ENCODE results near the gene OSTN.
"Not testable (repeated sequence)": the region's sequence is repeated elsewhere in the genome, so short reads cannot be mapped to it uniquely, and the experiment has no call there.

OSTN gene

GRCh38 chr3:191263365-191263764, 64.3 kb downstream of the OSTN start:
- DNase-seq: no peak
- no peak overlapping the region for H3K27ac ChIP-seq
- no peaks in the 10 kb centered on the region for H3K36me3 ChIP-seq
- no peaks in the 10 kb centered on the region for H3K9me3 ChIP-seq (ENCODE audit: severe bottlenecking)
- TF ChIP-seq, protein P1, sequence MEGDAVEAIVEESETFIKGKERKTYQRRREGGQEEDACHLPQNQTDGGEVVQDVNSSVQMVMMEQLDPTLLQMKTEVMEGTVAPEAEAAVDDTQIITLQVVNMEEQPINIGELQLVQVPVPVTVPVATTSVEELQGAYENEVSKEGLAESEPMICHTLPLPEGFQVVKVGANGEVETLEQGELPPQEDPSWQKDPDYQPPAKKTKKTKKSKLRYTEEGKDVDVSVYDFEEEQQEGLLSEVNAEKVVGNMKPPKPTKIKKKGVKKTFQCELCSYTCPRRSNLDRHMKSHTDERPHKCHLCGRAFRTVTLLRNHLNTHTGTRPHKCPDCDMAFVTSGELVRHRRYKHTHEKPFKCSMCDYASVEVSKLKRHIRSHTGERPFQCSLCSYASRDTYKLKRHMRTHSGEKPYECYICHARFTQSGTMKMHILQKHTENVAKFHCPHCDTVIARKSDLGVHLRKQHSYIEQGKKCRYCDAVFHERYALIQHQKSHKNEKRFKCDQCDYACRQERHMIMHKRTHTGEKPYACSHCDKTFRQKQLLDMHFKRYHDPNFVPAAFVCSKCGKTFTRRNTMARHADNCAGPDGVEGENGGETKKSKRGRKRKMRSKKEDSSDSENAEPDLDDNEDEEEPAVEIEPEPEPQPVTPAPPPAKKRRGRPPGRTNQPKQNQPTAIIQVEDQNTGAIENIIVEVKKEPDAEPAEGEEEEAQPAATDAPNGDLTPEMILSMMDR (IDR thresholded peaks at IDR 0.05; ENCODE audit: low read depth, low read length): no peak
- no peaks in the 10 kb centered on the region for H3K27me3 ChIP-seq (ENCODE audit: insufficient read depth, low read depth, severe bottlenecking)
- H3K4me3 ChIP-seq (ENCODE audit: low read depth, low read length): no peak overlapping the region

GRCh38 chr3:191263850-191264249, 64.8 kb downstream of the OSTN start:
- Histone ChIP-seq H3K9me3 (ENCODE audit: severe bottlenecking) (no peaks in the 10 kb centered on the region), H3K27me3 (ENCODE audit: insufficient read depth, low read depth, severe bottlenecking) (no peaks in the 10 kb centered on the region), H3K27ac (no peak overlapping the region), H3K36me3 (no peaks in the 10 kb centered on the region), H3K4me3 (ENCODE audit: low read depth, low read length) (no peak overlapping the region)
- TF ChIP-seq, protein P1 (IDR thresholded peaks at IDR 0.05; ENCODE audit: low read depth, low read length): no peak
- no peak for DNase-seq

- H3K36me3 ChIP-seq: no peaks in the 10 kb centered on the region
- no peaks in the 10 kb centered on the region for H3K9me3 ChIP-seq (ENCODE audit: severe bottlenecking)
- TF ChIP-seq, protein P1 (IDR thresholded peaks at IDR 0.05; ENCODE audit: low read depth, low read length): no peak
- H3K27me3 ChIP-seq (ENCODE audit: insufficient read depth, low read depth, severe bottlenecking): no peaks in the 10 kb centered on the region
- no peak overlapping the region for H3K4me3 ChIP-seq (ENCODE audit: low read depth, low read length)
- DNase-seq: no peak
- no peak overlapping the region for H3K27ac ChIP-seq
Measured at GRCh38 chr3:191268737-191269136, 69.7 kb downstream of the OSTN start.

DNA sequence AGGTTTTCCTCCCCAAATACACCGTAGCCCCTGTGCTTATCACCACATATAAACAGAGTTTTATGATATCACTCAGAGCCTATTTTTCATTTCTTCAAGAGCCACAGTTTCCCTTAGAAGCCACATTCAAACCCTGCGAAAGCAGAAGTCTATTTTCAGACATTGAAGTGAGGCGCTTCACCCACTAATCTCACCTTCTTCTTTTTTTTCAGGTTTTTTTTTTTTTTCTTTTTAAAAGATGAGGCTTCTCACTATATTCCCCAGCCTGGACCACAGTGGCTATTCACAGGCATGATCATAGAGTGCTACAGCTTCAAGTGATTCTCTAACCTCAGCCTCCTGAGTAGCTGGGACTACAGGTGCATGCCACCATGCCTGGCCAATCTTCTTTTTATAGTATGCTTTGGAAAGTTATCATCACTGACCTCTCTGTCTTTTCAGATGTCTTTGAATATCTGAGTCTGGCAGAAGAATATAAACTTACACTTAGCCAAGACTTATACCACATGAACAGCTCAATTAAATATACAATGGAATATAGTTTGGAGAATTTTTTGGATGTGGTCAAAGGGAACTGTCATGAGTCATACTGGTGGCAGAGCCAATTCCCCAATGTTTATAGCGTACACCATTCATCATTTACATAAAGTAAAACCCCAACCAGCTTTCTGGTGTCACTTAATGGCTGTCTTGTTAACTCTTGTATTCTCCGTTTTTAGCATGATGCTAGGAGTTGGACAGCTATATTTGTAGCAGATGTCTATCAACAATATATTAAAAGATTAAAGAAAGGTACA, 70.4 kb downstream of the OSTN start:
- DNase-seq: no peak
- Histone ChIP-seq H3K27ac (no peak overlapping the region), H3K27me3 (ENCODE audit: insufficient read depth, low read depth, severe bottlenecking) (no peaks in the 10 kb centered on the region), H3K4me3 (ENCODE audit: low read depth, low read length) (no peak overlapping the region), H3K36me3 (no peaks in the 10 kb centered on the region), H3K9me3 (ENCODE audit: severe bottlenecking) (no peaks in the 10 kb centered on the region)
- TF ChIP-seq, protein P1 (IDR thresholded peaks at IDR 0.05; ENCODE audit: low read depth, low read length): no peak

- H3K27me3 ChIP-seq (ENCODE audit: insufficient read depth, low read depth, severe bottlenecking); H3K9me3 ChIP-seq (ENCODE audit: severe bottlenecking); H3K36me3 ChIP-seq; H3K4me3 ChIP-seq (ENCODE audit: low read depth, low read length); DNase-seq; H3K27ac ChIP-seq: not testable (repeated sequence)
Measured at GRCh38 chr3:191275244-191275643, 76.2 kb downstream of the OSTN start.

DNA sequence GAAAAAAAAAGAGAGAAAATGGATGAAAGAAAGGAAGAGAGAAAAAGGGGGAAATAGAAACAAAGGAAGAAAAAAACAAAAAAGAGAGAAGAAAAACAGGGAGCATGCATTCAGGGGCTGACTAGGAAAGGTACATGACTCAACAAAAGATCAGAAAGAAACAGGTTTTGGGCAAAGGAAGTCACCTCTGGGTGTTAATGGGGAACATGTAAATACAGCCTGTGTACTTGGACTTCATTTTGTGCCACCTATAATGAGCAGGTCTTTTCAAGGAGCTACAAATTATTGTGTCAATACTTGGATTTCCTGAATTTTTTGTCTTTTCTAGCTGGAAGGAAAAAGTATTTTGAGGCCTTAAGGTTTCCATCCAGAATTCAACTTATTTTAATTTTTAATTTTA, 76.7 kb downstream of the OSTN start:
- no peak overlapping the region for H3K4me3 ChIP-seq (ENCODE audit: low read depth, low read length)
- TF ChIP-seq, protein P1 (IDR thresholded peaks at IDR 0.05; ENCODE audit: low read depth, low read length): no peak
- H3K36me3 ChIP-seq: no peaks in the 10 kb centered on the region
- H3K27ac ChIP-seq: no peak overlapping the region
- H3K27me3 ChIP-seq (ENCODE audit: insufficient read depth, low read depth, severe bottlenecking): no peaks in the 10 kb centered on the region
- no peaks in the 10 kb centered on the region for H3K9me3 ChIP-seq (ENCODE audit: severe bottlenecking)
- DNase-seq: no peak

Measured in WERI-Rb-1 (cell line).